ENCODE results near the gene HELLS. TPM values are rescaled to one million over a fixed set of nuclear protein-coding genes. Genes with fewer than 3 reads are reported as not detected.
"Not testable (repeated sequence)": the region's sequence is repeated elsewhere in the genome, so short reads cannot be mapped to it uniquely, and the experiment has no call there.

The HELLS gene
- 10 to 100 TPM; 11.6 to 22.8 TPM for total RNA-seq
- long read RNA-seq, partial matches to known transcripts: 3 of 9 reads
- long read RNA-seq, other reads (novel, unspliced or antisense): 6 of 9 reads

- DNase-seq (peak; percentile 77 to 82), ATAC-seq (peak; percentile 89)
- intact Hi-C loops (cut with DNase I, micrococcal nuclease): no loop called here
Observed at GRCh38 chr10:94545391-94546048, at the start of gene HELLS. Gene HELLS (plus strand): TSS chr10:94545788. CDS start chr10:94545922, 134 bp downstream.

- ATAC-seq (no peak), DNase-seq (no peak)
- intact Hi-C loops (cut with DNase I, micrococcal nuclease): no loop called here
Observed at GRCh38 chr10:94496010-94496409, 49.6 kb upstream of the HELLS start.

GRCh38 chr10:94496646-94497045 lies 48.9 kb upstream of the HELLS start:
- DNase-seq (no peak), ATAC-seq (no peak)
- intact Hi-C loops (cut with DNase I, micrococcal nuclease): no loop called here

GRCh38 chr10:94500063-94500462 lies 45.5 kb upstream of the HELLS start:
- intact Hi-C loops (cut with DNase I, micrococcal nuclease): no loop called here

GRCh38 chr10:94521276-94522250 lies 24.0 kb upstream of the HELLS start:
- DNase-seq (no peak), ATAC-seq (no peak)
- intact Hi-C loops (cut with DNase I, micrococcal nuclease): no loop called here

More at GRCh38 chr10:94500063-94500462, 45.5 kb upstream of the HELLS start:
- DNase-seq: no peak
- ATAC-seq: no peak

- ATAC-seq (no peak), DNase-seq (no peak)
- intact Hi-C loops (cut with DNase I, micrococcal nuclease): no loop called here
Observed at GRCh38 chr10:94524146-94524545, 21.4 kb upstream of the HELLS start.

- intact Hi-C loops (cut with DNase I, micrococcal nuclease): no loop called here
- no peak for DNase-seq
- ATAC-seq: no peak
Observed at GRCh38 chr10:94524711-94525110, 20.9 kb upstream of the HELLS start.

GRCh38 chr10:94531550-94531949 lies 14.0 kb upstream of the HELLS start:
- intact Hi-C loops (cut with DNase I, micrococcal nuclease); ATAC-seq; DNase-seq: not testable (repeated sequence)

GRCh38 chr10:94533027-94533426 lies 12.6 kb upstream of the HELLS start:
- ATAC-seq: no peak
- no peak for DNase-seq
- intact Hi-C loops (cut with DNase I, micrococcal nuclease): no loop called here

- ATAC-seq; DNase-seq; intact Hi-C loops (cut with DNase I, micrococcal nuclease): not testable (repeated sequence)
Observed at GRCh38 chr10:94542282-94542681, 3.3 kb upstream of the HELLS start.

- DNase-seq: no peak
- ATAC-seq: peak; percentile 35
- intact Hi-C loops (cut with DNase I, micrococcal nuclease): no loop called here
Observed at GRCh38 chr10:94546049-94546900, 687 bp downstream of the HELLS start.

- intact Hi-C loops (cut with DNase I, micrococcal nuclease): no loop called here
- ATAC-seq (peak; percentile 21), DNase-seq (no peak)
Observed at GRCh38 chr10:94546901-94547185, 1.3 kb downstream of the HELLS start.

GRCh38 chr10:94549221-94549620 lies 3.6 kb downstream of the HELLS start:
- intact Hi-C loops (cut with DNase I, micrococcal nuclease): no loop called here
- DNase-seq (no peak), ATAC-seq (no peak)

- intact Hi-C loops (cut with DNase I, micrococcal nuclease); ATAC-seq; DNase-seq: not testable (repeated sequence)
Observed at GRCh38 chr10:94567714-94568307, 22.2 kb downstream of the HELLS start.

- DNase-seq (no peak), ATAC-seq (no peak)
- intact Hi-C loops (cut with DNase I, micrococcal nuclease): no loop called here
Observed at GRCh38 chr10:94571081-94571480, 25.5 kb downstream of the HELLS start.

GRCh38 chr10:94571528-94571927 lies 25.9 kb downstream of the HELLS start:
- ATAC-seq (no peak), DNase-seq (no peak)
- intact Hi-C loops (cut with DNase I, micrococcal nuclease): no loop called here

- ATAC-seq (no peak), DNase-seq (no peak)
- intact Hi-C loops (cut with DNase I, micrococcal nuclease): no loop called here
Observed at GRCh38 chr10:94578790-94579189, 33.2 kb downstream of the HELLS start.

GRCh38 chr10:94583124-94583523 lies 37.5 kb downstream of the HELLS start:
- ATAC-seq: no peak
- DNase-seq: no peak
- intact Hi-C loops (cut with DNase I, micrococcal nuclease): no loop called here

Data from left colon (tissue), 2 donors.